ENCODE data around the gene CLEC3A. TPM values are rescaled to one million over a fixed set of nuclear protein-coding genes. Genes with fewer than 3 reads are reported as not detected.

CLEC3A gene
- total RNA-seq, 1 experiment from 2014 or later: not detected

DNA sequence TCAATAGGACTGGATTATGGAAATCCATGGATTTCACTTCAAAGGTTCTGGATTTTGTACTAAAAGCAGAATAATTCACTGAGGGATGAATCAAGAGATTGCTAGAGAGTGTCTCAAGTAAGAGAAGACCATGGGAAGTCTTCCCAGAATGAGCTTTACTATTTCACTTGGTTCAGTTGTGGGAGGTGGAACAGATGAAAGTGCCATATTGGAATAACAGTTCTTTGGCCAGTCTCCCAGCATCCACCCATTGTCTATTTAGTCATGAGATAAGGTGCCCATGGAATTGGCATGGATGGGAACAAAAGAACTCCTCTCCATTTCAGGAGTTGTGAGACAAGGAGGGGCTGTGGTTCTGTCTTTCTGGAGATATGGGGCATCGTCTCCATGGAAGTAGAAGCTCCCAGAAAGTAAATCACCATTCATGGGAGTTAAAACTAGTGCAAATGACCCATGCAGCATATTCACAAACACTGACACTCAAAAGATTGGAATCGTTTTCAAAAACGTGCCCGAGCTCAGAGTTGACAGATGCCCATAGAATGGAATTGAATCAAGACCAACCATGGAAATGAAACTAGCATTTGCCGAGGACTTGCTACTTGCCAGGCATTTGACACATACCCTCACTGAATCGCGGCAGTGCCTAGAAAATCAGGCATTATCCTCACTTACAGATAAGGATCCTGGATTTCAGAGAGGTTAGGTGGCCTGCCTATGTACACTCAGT, 36.2 kb upstream of the CLEC3A start:
- no TSS peak for BruUV-seq (replicated peaks)
- ChIA-PET RAD21 (ENCODE audit: low non-redundant PET in 1 of 2, low total read pairs in 2 of 2, uncharacterized antibody in 2 of 2, unreplicated experiment in 2 of 2) (no interaction called here), CTCF (no interaction called here), POLR2A (no interaction called here)
- TF ChIP-seq JUND (IDR thresholded peaks at IDR 0.05) (no peak), SRF (IDR thresholded peaks at IDR 0.05; ENCODE audit: low read depth) (no peak), EGR1 (IDR thresholded peaks at IDR 0.05; ENCODE audit: low read depth) (no peak), POLR2A (IDR thresholded peaks at IDR 0.05; ENCODE audit: borderline replicate concordance, extremely low read depth, insufficient read depth, insufficient read length) (no peak), ZNF274 (IDR thresholded peaks at IDR 0.05; ENCODE audit: low read depth, low read length) (no peak), EZH2 (IDR thresholded peaks at IDR 0.05) (no peak), ELF1 (IDR thresholded peaks at IDR 0.05; ENCODE audit: borderline replicate concordance, low read depth) (no peak), RAD21 (IDR thresholded peaks at IDR 0.05; ENCODE audit: low read depth) (no peak), SP1 (IDR thresholded peaks at IDR 0.05; ENCODE audit: low read depth) (no peak), TCF7L2 (IDR thresholded peaks at IDR 0.05; ENCODE audit: borderline replicate concordance, extremely low read depth, insufficient read depth, insufficient read length) (no peak), CBX3 (IDR thresholded peaks at IDR 0.05; ENCODE audit: low read depth) (no peak)
- TF ChIP-seq, protein P1, sequence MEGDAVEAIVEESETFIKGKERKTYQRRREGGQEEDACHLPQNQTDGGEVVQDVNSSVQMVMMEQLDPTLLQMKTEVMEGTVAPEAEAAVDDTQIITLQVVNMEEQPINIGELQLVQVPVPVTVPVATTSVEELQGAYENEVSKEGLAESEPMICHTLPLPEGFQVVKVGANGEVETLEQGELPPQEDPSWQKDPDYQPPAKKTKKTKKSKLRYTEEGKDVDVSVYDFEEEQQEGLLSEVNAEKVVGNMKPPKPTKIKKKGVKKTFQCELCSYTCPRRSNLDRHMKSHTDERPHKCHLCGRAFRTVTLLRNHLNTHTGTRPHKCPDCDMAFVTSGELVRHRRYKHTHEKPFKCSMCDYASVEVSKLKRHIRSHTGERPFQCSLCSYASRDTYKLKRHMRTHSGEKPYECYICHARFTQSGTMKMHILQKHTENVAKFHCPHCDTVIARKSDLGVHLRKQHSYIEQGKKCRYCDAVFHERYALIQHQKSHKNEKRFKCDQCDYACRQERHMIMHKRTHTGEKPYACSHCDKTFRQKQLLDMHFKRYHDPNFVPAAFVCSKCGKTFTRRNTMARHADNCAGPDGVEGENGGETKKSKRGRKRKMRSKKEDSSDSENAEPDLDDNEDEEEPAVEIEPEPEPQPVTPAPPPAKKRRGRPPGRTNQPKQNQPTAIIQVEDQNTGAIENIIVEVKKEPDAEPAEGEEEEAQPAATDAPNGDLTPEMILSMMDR (IDR thresholded peaks at IDR 0.05 in 2 of 3, conservative IDR thresholded peaks at IDR 0.05 in 1 of 3; ENCODE audit: borderline replicate concordance in 1 of 3, insufficient read depth in 1 of 3, low read depth in 2 of 3, low read length in 2 of 3): no peak
- TF ChIP-seq, protein P2, sequence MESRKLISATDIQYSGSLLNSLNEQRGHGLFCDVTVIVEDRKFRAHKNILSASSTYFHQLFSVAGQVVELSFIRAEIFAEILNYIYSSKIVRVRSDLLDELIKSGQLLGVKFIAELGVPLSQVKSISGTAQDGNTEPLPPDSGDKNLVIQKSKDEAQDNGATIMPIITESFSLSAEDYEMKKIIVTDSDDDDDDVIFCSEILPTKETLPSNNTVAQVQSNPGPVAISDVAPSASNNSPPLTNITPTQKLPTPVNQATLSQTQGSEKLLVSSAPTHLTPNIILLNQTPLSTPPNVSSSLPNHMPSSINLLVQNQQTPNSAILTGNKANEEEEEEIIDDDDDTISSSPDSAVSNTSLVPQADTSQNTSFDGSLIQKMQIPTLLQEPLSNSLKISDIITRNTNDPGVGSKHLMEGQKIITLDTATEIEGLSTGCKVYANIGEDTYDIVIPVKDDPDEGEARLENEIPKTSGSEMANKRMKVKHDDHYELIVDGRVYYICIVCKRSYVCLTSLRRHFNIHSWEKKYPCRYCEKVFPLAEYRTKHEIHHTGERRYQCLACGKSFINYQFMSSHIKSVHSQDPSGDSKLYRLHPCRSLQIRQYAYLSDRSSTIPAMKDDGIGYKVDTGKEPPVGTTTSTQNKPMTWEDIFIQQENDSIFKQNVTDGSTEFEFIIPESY (IDR thresholded peaks at IDR 0.05; ENCODE audit: extremely low read depth, insufficient replicate concordance, low read length): no peak
- Histone ChIP-seq H3K9me3 (ENCODE audit: control insufficient read depth in 1 of 2, insufficient read depth in 1 of 2, low read depth in 1 of 2, low read length in 2 of 2) (no peaks in the 10 kb centered on the region), H3K27me3 (ENCODE audit: insufficient read depth, low read length) (peaks cover 22% of the 10 kb centered on the region), H3K27ac (ENCODE audit: low read depth, low read length) (no peak overlapping the region), H3K9ac (ENCODE audit: low read length) (no peak overlapping the region), H3K4me3 (replicated peaks in 1 of 2; ENCODE audit: low read depth in 1 of 2, low read length in 2 of 2) (no peak overlapping the region), H3K9me2 (ENCODE audit: insufficient read depth) (no peaks in the 10 kb centered on the region), H3K4me2 (ENCODE audit: low read length) (no peak overlapping the region), H3K36me3 (ENCODE audit: control insufficient read depth in 1 of 2, insufficient read depth in 2 of 2, low read length in 2 of 2) (no peaks in the 10 kb centered on the region), H3K79me2 (ENCODE audit: insufficient read depth, low read length) (no peaks in the 10 kb centered on the region), H3K4me1 (ENCODE audit: control insufficient read depth in 1 of 2, insufficient read depth in 2 of 2, low read length in 2 of 2) (no peaks in the 10 kb centered on the region; a peak in 1 of 4 replicates), H2AFZ (ENCODE audit: low read depth, low read length, poor library complexity, severe bottlenecking) (no peak overlapping the region), H4K20me1 (ENCODE audit: insufficient read depth) (no peaks in the 10 kb centered on the region)
- DNase-seq (ENCODE audit: low read depth, low spot score): no peak
- no peak for ATAC-seq
- intact Hi-C loops (cut with micrococcal nuclease): no loop called here
